Body of pancreas (tissue), 4 donors: ENCODE data around the gene SLC22A23. TPM values are rescaled to one million over a fixed set of nuclear protein-coding genes. Genes with fewer than 3 reads are reported as not detected.
A peak's percentile ranks its signal among the peaks of the same experiment; 100 is the strongest.

Experiments used
- ATAC-seq: fragments of 150-250 bp; one replicate; pipeline ENCODE4 v1.9.1; 2016
- DNase-seq, 4 donors: peaks; one replicate each; pipeline ENCODE4 v3.0.0-alpha.2; 2019
- H3K27ac ChIP-seq, 4 donors: fragments of 200-600 bp; sonication (generic); 1 replicate in 3 of 4; 2 replicates in 1 of 4; pipeline versions ENCODE4 v1.5.1 to v1.6.1; 2016 to 2019; ENCODE audit warnings: mild to moderate bottlenecking in 1 of 4, mixed read lengths in 1 of 4, moderate library complexity in 1 of 4
- H3K27me3 ChIP-seq, 2 donors: fragments of 200-600 bp; sonication (generic); one replicate each; pipeline ENCODE4 v1.6.0; 2016; ENCODE audit warnings: mild to moderate bottlenecking in 1 of 2
- H3K36me3 ChIP-seq, 2 donors: fragments of 200-600 bp; sonication (generic); replicated peaks in 1 of 2; 2 replicates each; pipeline ENCODE4 v1.5.1; 2016; ENCODE audit warnings: low read depth in 2 of 2; ENCODE audit not compliant: insufficient read depth in 1 of 2
- H3K4me1 ChIP-seq: fragments of 200-600 bp; sonication (generic); one replicate; pipeline ENCODE4 v1.6.0; 2016
- H3K4me3 ChIP-seq, 2 donors: fragments of 200-600 bp; sonication (generic); 1 replicate in 1 of 2; 2 replicates in 1 of 2; pipeline ENCODE4 v1.5.1; 2016 to 2019
- H3K9me3 ChIP-seq, 3 donors: fragments of 200-600 bp; sonication (generic); 1 replicate in 2 of 3; 2 replicates in 1 of 3; pipeline ENCODE4 v1.5.1; 2016
- POLR2A ChIP-seq, 3 donors: fragments of 450-650 bp; IDR thresholded peaks; one replicate each; pipeline ENCODE4 v1.6.1; 2016; ENCODE audit warnings: antibody characterized with exemption in 3 of 3, mild to moderate bottlenecking in 2 of 3
- WGBS, 2 donors: methylation state at CpG; one replicate each; pipeline ENCODE4 v1.1.5; 2017; 5-methylcytosine and 5-hydroxymethylcytosine counted together
- intact Hi-C: fragments of 100-400 bp; cut with DNase I; formaldehyde crosslinking; loops from one replicate; pipeline ENCODE4 v1.15.1; 2023
- total RNA-seq, 2 donors: library from RNA; depleted of rRNA; stranded (reverse); fragments of >200 nt; gene quantifications; one replicate each; pipeline ENCODE4 v1.1.0, GENCODE V29; 2016
- TF ChIP-seq, protein P1 (sequence below), 7 experiments: fragments of 450-650 bp in 4 of 7; fragments of 200-600 bp in 3 of 7; sonication (generic) in 3 of 7; IDR thresholded peaks; one replicate each; pipeline ENCODE4 v1.5.1; 2016 to 2019; ENCODE audit warnings: antibody characterized with exemption in 7 of 7

Gene SLC22A23
- total RNA-seq, 2 donors from 2014 or later = 20.4 to 32.2 TPM

DNA sequence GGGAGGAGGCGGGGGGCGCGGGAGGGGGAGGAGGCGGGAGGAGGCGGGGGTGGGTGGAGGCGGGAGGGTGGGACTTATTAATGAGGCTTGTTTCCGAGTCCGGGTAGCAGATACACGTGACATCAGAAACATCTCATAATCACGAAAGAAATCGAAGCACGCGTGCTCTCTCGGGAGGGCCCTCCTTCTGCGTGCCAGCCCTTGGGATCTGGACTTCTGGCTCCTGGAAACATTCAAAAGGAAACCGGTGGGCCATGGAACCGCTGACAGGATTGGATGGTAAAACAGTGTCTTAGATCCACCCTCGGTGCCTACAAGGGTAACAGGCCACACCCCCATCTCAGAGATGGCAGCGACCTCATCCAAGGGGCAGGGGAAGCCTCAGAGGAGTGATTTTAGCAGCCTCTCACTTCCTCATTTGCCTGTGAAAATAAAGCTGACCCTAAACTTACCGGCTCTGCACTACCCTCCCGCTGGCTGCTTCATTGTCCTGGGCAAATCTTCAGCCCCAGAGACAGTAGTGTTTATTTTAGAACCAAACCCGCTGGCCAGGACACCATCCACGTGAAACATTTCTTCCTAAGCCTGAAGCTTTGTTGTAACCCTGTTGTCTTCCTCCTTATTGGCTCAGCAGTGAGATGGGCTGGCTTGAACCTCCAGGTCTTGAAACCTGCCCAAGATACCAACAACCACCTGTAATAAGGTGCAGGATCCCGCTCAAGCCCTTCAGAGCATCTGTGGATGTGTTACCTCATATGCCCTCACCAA lies 100.6 kb downstream of the SLC22A23 start:
- ATAC-seq (peak; percentile 44), DNase-seq (peak; percentile 54 to 82 (median 60))
- Histone ChIP-seq H3K27ac (peak overlapping the region; percentile 84 to 91 (median 85)), H3K4me3 (no peak overlapping the region), H3K27me3 (no peaks in the 10 kb centered on the region), H3K36me3 (no peaks in the 10 kb centered on the region), H3K4me1 (peaks cover 64% of the 10 kb centered on the region), H3K9me3 (no peaks in the 10 kb centered on the region)
- TF ChIP-seq POLR2A (IDR thresholded peaks at IDR 0.05) = peak in 1 of 3 donors; percentile 29
- TF ChIP-seq, protein P1, sequence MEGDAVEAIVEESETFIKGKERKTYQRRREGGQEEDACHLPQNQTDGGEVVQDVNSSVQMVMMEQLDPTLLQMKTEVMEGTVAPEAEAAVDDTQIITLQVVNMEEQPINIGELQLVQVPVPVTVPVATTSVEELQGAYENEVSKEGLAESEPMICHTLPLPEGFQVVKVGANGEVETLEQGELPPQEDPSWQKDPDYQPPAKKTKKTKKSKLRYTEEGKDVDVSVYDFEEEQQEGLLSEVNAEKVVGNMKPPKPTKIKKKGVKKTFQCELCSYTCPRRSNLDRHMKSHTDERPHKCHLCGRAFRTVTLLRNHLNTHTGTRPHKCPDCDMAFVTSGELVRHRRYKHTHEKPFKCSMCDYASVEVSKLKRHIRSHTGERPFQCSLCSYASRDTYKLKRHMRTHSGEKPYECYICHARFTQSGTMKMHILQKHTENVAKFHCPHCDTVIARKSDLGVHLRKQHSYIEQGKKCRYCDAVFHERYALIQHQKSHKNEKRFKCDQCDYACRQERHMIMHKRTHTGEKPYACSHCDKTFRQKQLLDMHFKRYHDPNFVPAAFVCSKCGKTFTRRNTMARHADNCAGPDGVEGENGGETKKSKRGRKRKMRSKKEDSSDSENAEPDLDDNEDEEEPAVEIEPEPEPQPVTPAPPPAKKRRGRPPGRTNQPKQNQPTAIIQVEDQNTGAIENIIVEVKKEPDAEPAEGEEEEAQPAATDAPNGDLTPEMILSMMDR (IDR thresholded peaks at IDR 0.05) = no peak
- 0 to 2% methylated on average over 12 to 17 of the region's 24 CpGs for WGBS, 2 donors
- intact Hi-C loops = no loop called here

DNA sequence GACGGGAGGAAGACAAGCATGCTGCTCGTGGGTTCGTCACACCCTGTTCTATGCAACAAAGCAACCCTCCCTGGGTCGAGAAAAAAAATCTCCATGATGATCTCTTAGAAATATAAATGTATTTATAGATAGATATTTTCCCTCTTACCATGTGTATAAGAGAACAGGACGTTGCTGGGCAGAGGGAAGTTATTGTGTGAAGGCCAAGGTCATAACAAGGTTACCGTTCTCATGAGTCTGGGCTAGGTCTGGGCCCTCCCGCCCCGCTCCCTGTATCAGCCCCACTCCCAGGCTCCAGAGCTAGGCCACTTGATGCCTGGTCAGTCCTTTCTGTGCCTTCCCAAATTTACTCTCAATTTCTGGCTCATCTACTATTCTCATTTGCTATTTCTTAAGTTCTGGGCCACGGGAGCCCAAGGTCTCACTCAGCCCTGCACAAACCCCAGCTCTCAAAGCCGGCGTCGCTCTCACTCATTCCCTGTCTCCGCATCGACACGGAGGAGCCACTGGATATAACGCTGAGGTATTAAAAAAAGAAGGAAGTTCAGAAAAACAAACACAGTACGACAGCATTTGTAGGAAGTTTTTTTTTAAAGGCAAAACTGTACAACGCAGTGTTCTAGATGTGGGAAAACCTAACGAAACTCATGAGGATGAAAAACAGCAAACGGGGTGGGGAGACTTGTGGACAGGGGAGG lies 101.3 kb downstream of the SLC22A23 start:
- H3K4me1 ChIP-seq = peaks cover 68% of the 10 kb centered on the region
- intact Hi-C loops = no loop called here

DNA sequence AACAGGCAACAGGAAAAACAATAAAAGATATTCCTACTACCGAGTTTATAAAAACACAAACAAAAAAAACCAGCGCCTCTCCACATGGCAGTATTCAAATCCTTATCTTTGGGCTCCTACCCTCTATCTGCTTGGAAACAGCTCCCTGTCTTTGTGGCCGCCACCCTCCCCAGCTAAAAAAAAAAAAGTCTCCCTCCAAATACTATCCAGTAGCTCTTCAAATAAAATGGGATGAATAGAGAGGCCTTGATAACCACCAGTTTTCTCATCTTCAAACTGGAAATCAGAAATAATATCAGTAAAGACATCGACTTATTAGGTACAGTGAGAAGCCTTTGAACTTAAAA lies 101.9 kb downstream of the SLC22A23 start:
- no peak overlapping the region for H3K4me3 ChIP-seq
- intact Hi-C loops = no loop called here
- peak overlapping the region; percentile 80 to 91 (median 85) for H3K27ac ChIP-seq
- no peak for ATAC-seq
- TF ChIP-seq, protein P1 (IDR thresholded peaks at IDR 0.05) = no peak
- TF ChIP-seq POLR2A (IDR thresholded peaks at IDR 0.05) = no peak
- peaks cover 70% of the 10 kb centered on the region for H3K4me1 ChIP-seq
- WGBS, 2 donors = 48 to 49% methylated on average over 4 of the region's 4 CpGs
- H3K9me3 ChIP-seq = no peaks in the 10 kb centered on the region
- H3K27me3 ChIP-seq = no peaks in the 10 kb centered on the region
- no peak for DNase-seq
- H3K36me3 ChIP-seq = no peaks in the 10 kb centered on the region

More for the DNA sequence above, 101.3 kb downstream of the SLC22A23 start:
- peak overlapping the region; percentile 80 to 91 (median 85) for H3K27ac ChIP-seq
- no peaks in the 10 kb centered on the region for H3K36me3 ChIP-seq
- TF ChIP-seq POLR2A (IDR thresholded peaks at IDR 0.05) = peak in 1 of 3 donors; percentile 34
- TF ChIP-seq, protein P1 (IDR thresholded peaks at IDR 0.05) = no peak
- DNase-seq = peak in 3 of 4 donors; percentile 52 to 54 (median 52)
- H3K9me3 ChIP-seq = no peaks in the 10 kb centered on the region
- peak; percentile 26 for ATAC-seq
- no peak overlapping the region for H3K4me3 ChIP-seq
- 9% methylated on average over 19 to 20 of the region's 20 CpGs for WGBS, 2 donors
- no peaks in the 10 kb centered on the region for H3K27me3 ChIP-seq

DNA sequence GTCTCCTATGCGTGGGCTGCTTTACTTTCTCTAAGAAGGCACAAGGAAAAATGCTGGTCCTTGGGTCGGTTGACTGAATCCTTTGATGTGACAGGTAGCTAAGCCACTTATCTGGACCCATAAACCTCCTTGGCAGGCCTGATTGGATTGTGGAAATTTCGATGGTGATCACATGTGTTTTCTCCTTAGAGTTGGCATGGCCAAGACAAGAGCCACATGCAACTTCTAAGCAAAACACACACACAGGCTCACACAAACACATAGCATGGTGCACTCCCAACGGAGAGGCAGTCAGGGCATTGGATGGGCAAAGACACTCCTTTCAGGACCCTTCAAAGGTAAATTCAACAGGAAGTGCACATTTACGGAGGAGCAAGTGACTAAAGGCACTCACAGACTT lies 102.9 kb downstream of the SLC22A23 start:
- intact Hi-C loops = no loop called here
- TF ChIP-seq, protein P1 (IDR thresholded peaks at IDR 0.05) = no peak
- no peak for TF ChIP-seq POLR2A (IDR thresholded peaks at IDR 0.05)
- WGBS, 2 donors = 72 to 77% methylated on average over 4 to 5 of the region's 5 CpGs

More for the DNA sequence above, 102.9 kb downstream of the SLC22A23 start:
- no peak for ATAC-seq
- no peaks in the 10 kb centered on the region for H3K36me3 ChIP-seq
- H3K27ac ChIP-seq = peak overlapping the region; percentile 27 to 91 (median 85)
- no peaks in the 10 kb centered on the region for H3K27me3 ChIP-seq
- no peak overlapping the region for H3K4me3 ChIP-seq
- peaks cover 79% of the 10 kb centered on the region for H3K4me1 ChIP-seq
- DNase-seq = no peak
- no peaks in the 10 kb centered on the region for H3K9me3 ChIP-seq
